ENCODE results near the gene DCAF8.

Gene DCAF8

DNA sequence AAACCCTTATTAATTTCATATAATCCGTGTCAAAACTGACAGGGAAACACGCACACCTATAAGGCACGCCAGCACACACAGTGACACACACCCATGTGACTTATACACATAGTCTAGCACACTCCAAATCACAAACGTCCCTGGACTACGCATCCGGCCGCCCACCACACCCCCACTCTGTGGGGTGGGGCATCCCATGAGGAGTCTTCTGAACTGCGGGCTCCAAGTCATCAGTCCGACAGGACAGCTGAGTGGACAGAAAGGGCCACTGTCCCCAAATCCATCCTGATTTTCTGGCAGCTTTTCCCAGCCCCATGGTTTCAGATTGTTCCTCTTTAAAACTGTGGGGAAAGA, 56.3 kb downstream of the DCAF8 start:
- no peaks in the 10 kb centered on the region for H3K27me3 ChIP-seq (ENCODE audit: control insufficient read depth, insufficient read depth, low read length, poor library complexity, severe bottlenecking)
- 9 to 14% methylated on average over 9 of the region's 9 CpGs for WGBS, 2 experiments
- no peak overlapping the region for H3K27ac ChIP-seq (ENCODE audit: insufficient read depth, low read depth, low read length, poor library complexity, severe bottlenecking)
- peaks cover 55% of the 10 kb centered on the region for H3K4me1 ChIP-seq (ENCODE audit: control insufficient read depth, insufficient read depth, low read length)
- H3K4me3 ChIP-seq (ENCODE audit: insufficient read depth, low read depth, low read length): peak overlapping the region; percentile 93
- no peaks in the 10 kb centered on the region for H3K36me3 ChIP-seq (ENCODE audit: control insufficient read depth, insufficient read depth, low read length)
- no peaks in the 10 kb centered on the region for H3K9me3 ChIP-seq (ENCODE audit: control insufficient read depth, low read length)

GRCh38 chr1:160205242-160206035, 56.9 kb downstream of the DCAF8 start, which contains the start of gene PEA15:
TSS of gene PEA15 (plus strand) at chr1:160205384. CDS start at chr1:160211545, 6,161 bp downstream.
- Histone ChIP-seq H3K27me3 (ENCODE audit: control insufficient read depth, insufficient read depth, low read length, poor library complexity, severe bottlenecking) (no peaks in the 10 kb centered on the region), H3K36me3 (ENCODE audit: control insufficient read depth, insufficient read depth, low read length) (no peaks in the 10 kb centered on the region), H3K4me1 (ENCODE audit: control insufficient read depth, insufficient read depth, low read length) (peaks cover 49% of the 10 kb centered on the region), H3K27ac (ENCODE audit: insufficient read depth, low read depth, low read length, poor library complexity, severe bottlenecking) (no peak within 1 kb of the TSS), H3K4me3 (ENCODE audit: insufficient read depth, low read depth, low read length) (peak within 1 kb of the TSS; percentile 93), H3K9me3 (ENCODE audit: control insufficient read depth, low read length) (no peaks in the 10 kb centered on the region)
- WGBS, 2 experiments: 0% methylated on average over 71 of the region's 76 CpGs

- H3K27me3 ChIP-seq (ENCODE audit: control insufficient read depth, insufficient read depth, low read length, poor library complexity, severe bottlenecking): no peaks in the 10 kb centered on the region
- peaks cover 42% of the 10 kb centered on the region for H3K4me1 ChIP-seq (ENCODE audit: control insufficient read depth, insufficient read depth, low read length)
- WGBS, 2 experiments: 33 to 52% methylated on average over 3 to 7 of the region's 7 CpGs
- no peak overlapping the region for H3K27ac ChIP-seq (ENCODE audit: insufficient read depth, low read depth, low read length, poor library complexity, severe bottlenecking)
- no peaks in the 10 kb centered on the region for H3K36me3 ChIP-seq (ENCODE audit: control insufficient read depth, insufficient read depth, low read length)
- H3K4me3 ChIP-seq (ENCODE audit: insufficient read depth, low read depth, low read length): no peak overlapping the region
- H3K9me3 ChIP-seq (ENCODE audit: control insufficient read depth, low read length): no peaks in the 10 kb centered on the region
Observed at GRCh38 chr1:160204526-160205241, 57.7 kb downstream of the DCAF8 start.

DNA sequence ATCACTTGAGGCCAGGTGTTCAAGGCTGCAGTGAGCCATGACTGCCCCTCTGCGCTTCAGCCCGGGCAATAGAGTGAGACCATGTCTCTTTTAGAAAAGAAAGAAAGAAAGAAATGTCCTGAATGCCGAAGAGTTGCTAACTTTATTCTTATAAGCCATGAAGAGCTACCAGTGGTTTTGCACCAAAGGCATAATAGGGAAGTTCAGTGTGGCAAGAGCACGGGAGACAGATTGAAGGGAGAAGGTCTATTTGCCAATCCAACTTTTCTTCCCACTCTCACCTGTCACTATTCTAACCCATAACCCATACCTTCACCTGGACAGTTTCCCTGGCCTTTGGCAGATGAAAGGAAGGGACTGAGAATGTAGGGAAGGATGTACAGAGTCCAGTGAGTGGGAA, 61.6 kb downstream of the DCAF8 start:
- Histone ChIP-seq H3K9me3 (ENCODE audit: control insufficient read depth, low read length) (no peaks in the 10 kb centered on the region), H3K4me3 (ENCODE audit: insufficient read depth, low read depth, low read length) (no peak overlapping the region), H3K27me3 (ENCODE audit: control insufficient read depth, insufficient read depth, low read length, poor library complexity, severe bottlenecking) (no peaks in the 10 kb centered on the region), H3K27ac (ENCODE audit: insufficient read depth, low read depth, low read length, poor library complexity, severe bottlenecking) (no peak overlapping the region), H3K4me1 (ENCODE audit: control insufficient read depth, insufficient read depth, low read length) (peaks cover 11% of the 10 kb centered on the region), H3K36me3 (ENCODE audit: control insufficient read depth, insufficient read depth, low read length) (no peaks in the 10 kb centered on the region)
- WGBS, 2 experiments: 85 to 92% methylated on average over 4 of the region's 4 CpGs

GRCh38 chr1:160197231-160197630, 65.1 kb downstream of the DCAF8 start:
- no peaks in the 10 kb centered on the region for H3K36me3 ChIP-seq (ENCODE audit: control insufficient read depth, insufficient read depth, low read length)
- 97 to 98% methylated on average over 4 of the region's 4 CpGs for WGBS, 2 experiments
- H3K27ac ChIP-seq (ENCODE audit: insufficient read depth, low read depth, low read length, poor library complexity, severe bottlenecking): no peak overlapping the region
- H3K4me1 ChIP-seq (ENCODE audit: control insufficient read depth, insufficient read depth, low read length): peaks cover 7% of the 10 kb centered on the region
- H3K9me3 ChIP-seq (ENCODE audit: control insufficient read depth, low read length): no peaks in the 10 kb centered on the region
- no peak overlapping the region for H3K4me3 ChIP-seq (ENCODE audit: insufficient read depth, low read depth, low read length)
- H3K27me3 ChIP-seq (ENCODE audit: control insufficient read depth, insufficient read depth, low read length, poor library complexity, severe bottlenecking): no peaks in the 10 kb centered on the region

GRCh38 chr1:160196143-160196542, 66.2 kb downstream of the DCAF8 start:
- WGBS, 2 experiments: 90 to 92% methylated on average over 4 of the region's 4 CpGs
- H3K4me3 ChIP-seq (ENCODE audit: insufficient read depth, low read depth, low read length): no peak overlapping the region
- peaks cover 7% of the 10 kb centered on the region for H3K4me1 ChIP-seq (ENCODE audit: control insufficient read depth, insufficient read depth, low read length)
- no peak overlapping the region for H3K27ac ChIP-seq (ENCODE audit: insufficient read depth, low read depth, low read length, poor library complexity, severe bottlenecking)
- H3K36me3 ChIP-seq (ENCODE audit: control insufficient read depth, insufficient read depth, low read length): no peaks in the 10 kb centered on the region
- H3K9me3 ChIP-seq (ENCODE audit: control insufficient read depth, low read length): no peaks in the 10 kb centered on the region
- H3K27me3 ChIP-seq (ENCODE audit: control insufficient read depth, insufficient read depth, low read length, poor library complexity, severe bottlenecking): no peaks in the 10 kb centered on the region

- H3K9me3 ChIP-seq (ENCODE audit: control insufficient read depth, low read length): no peaks in the 10 kb centered on the region
- H3K4me3 ChIP-seq (ENCODE audit: insufficient read depth, low read depth, low read length): no peak overlapping the region
- peaks cover 7% of the 10 kb centered on the region for H3K4me1 ChIP-seq (ENCODE audit: control insufficient read depth, insufficient read depth, low read length)
- WGBS, 2 experiments: 88 to 95% methylated on average over 2 of the region's 2 CpGs
- H3K27me3 ChIP-seq (ENCODE audit: control insufficient read depth, insufficient read depth, low read length, poor library complexity, severe bottlenecking): no peaks in the 10 kb centered on the region
- no peak overlapping the region for H3K27ac ChIP-seq (ENCODE audit: insufficient read depth, low read depth, low read length, poor library complexity, severe bottlenecking)
- H3K36me3 ChIP-seq (ENCODE audit: control insufficient read depth, insufficient read depth, low read length): no peaks in the 10 kb centered on the region
Observed at GRCh38 chr1:160194737-160195059, 67.7 kb downstream of the DCAF8 start.

GRCh38 chr1:160193832-160194736, 68.3 kb downstream of the DCAF8 start:
- no peaks in the 10 kb centered on the region for H3K9me3 ChIP-seq (ENCODE audit: control insufficient read depth, low read length)
- no peak overlapping the region for H3K27ac ChIP-seq (ENCODE audit: insufficient read depth, low read depth, low read length, poor library complexity, severe bottlenecking)
- H3K4me1 ChIP-seq (ENCODE audit: control insufficient read depth, insufficient read depth, low read length): peaks cover 7% of the 10 kb centered on the region
- no peak overlapping the region for H3K4me3 ChIP-seq (ENCODE audit: insufficient read depth, low read depth, low read length)
- no peaks in the 10 kb centered on the region for H3K27me3 ChIP-seq (ENCODE audit: control insufficient read depth, insufficient read depth, low read length, poor library complexity, severe bottlenecking)
- no peaks in the 10 kb centered on the region for H3K36me3 ChIP-seq (ENCODE audit: control insufficient read depth, insufficient read depth, low read length)
- WGBS, 2 experiments: 68 to 71% methylated on average over 9 of the region's 9 CpGs

- Histone ChIP-seq H3K27me3 (ENCODE audit: control insufficient read depth, insufficient read depth, low read length, poor library complexity, severe bottlenecking) (no peaks in the 10 kb centered on the region), H3K9me3 (ENCODE audit: control insufficient read depth, low read length) (no peaks in the 10 kb centered on the region), H3K36me3 (ENCODE audit: control insufficient read depth, insufficient read depth, low read length) (no peaks in the 10 kb centered on the region), H3K4me1 (ENCODE audit: control insufficient read depth, insufficient read depth, low read length) (peaks cover 7% of the 10 kb centered on the region), H3K27ac (ENCODE audit: insufficient read depth, low read depth, low read length, poor library complexity, severe bottlenecking) (no peak overlapping the region), H3K4me3 (ENCODE audit: insufficient read depth, low read depth, low read length) (no peak overlapping the region)
- 40% methylated on average over 16 of the region's 16 CpGs for WGBS, 2 experiments
Observed at GRCh38 chr1:160193091-160193819, 69.1 kb downstream of the DCAF8 start.
